ENCODE results near the gene RFX3. TPM values are rescaled to one million over a fixed set of nuclear protein-coding genes. Genes with fewer than 3 reads are reported as not detected.

Gene RFX3
- total RNA-seq, 2 donors from 2014 or later, result 27.5 to 28.2 TPM

- no peak for TF ChIP-seq CTCF (conservative IDR thresholded peaks at IDR 0.05)
- Mint-ChIP-seq H3K27me3 (ENCODE audit: insufficient read depth) (no peaks in the 10 kb centered on the region), H3K36me3 (ENCODE audit: low read depth) (peaks cover 3% of the 10 kb centered on the region), H3K9me3 (peaks cover 2% of the 10 kb centered on the region), H3K4me1 (no peaks in the 10 kb centered on the region), H3K27ac (no peak overlapping the region), H3K4me3 (no peak overlapping the region)
- Histone ChIP-seq H3K9me3 (ENCODE audit: control insufficient read depth, low read length) (no peaks in the 10 kb centered on the region), H3K36me3 (ENCODE audit: control insufficient read depth, insufficient read depth, low read length) (no peaks in the 10 kb centered on the region), H3K9ac (ENCODE audit: extremely low read depth, low read length, poor library complexity, severe bottlenecking) (no peak overlapping the region), H3K27ac (ENCODE audit: low read depth, low read length) (no peak overlapping the region), H3K27me3 (ENCODE audit: control insufficient read depth, insufficient read depth, low read length, poor library complexity, severe bottlenecking) (no peaks in the 10 kb centered on the region), H3K4me1 (ENCODE audit: control insufficient read depth, insufficient read depth, low read length) (no peaks in the 10 kb centered on the region), H3K4me3 (ENCODE audit: low read length) (no peak overlapping the region)
- no peak for DNase-seq
Measured at GRCh38 chr9:3343671-3344070, 182.1 kb downstream of the RFX3 start.

GRCh38 chr9:3342159-3342777 lies 183.5 kb downstream of the RFX3 start:
- H3K27me3 ChIP-seq (ENCODE audit: control insufficient read depth, insufficient read depth, low read length, poor library complexity, severe bottlenecking), result no peaks in the 10 kb centered on the region
- Mint-ChIP-seq H3K36me3 (ENCODE audit: low read depth) (peaks cover 3% of the 10 kb centered on the region), H3K27ac (no peak overlapping the region), H3K4me3 (no peak overlapping the region), H3K4me1 (no peaks in the 10 kb centered on the region), H3K9me3 (peaks cover 2% of the 10 kb centered on the region), H3K27me3 (ENCODE audit: insufficient read depth) (no peaks in the 10 kb centered on the region)
- no peak for TF ChIP-seq CTCF (conservative IDR thresholded peaks at IDR 0.05)
- DNase-seq, result no peak
- no peaks in the 10 kb centered on the region for H3K4me1 ChIP-seq (ENCODE audit: control insufficient read depth, insufficient read depth, low read length)
- WGBS, 2 experiments (ENCODE audit: insufficient coverage in 1 of 2, insufficient read length in 1 of 2), result no CpG with 5 or more reads among the region's 2 CpGs
- H3K27ac ChIP-seq (ENCODE audit: low read depth, low read length), result no peak overlapping the region
- no peak overlapping the region for H3K4me3 ChIP-seq (ENCODE audit: low read length)
- no peak overlapping the region for H3K9ac ChIP-seq (ENCODE audit: extremely low read depth, low read length, poor library complexity, severe bottlenecking)
- H3K36me3 ChIP-seq (ENCODE audit: control insufficient read depth, insufficient read depth, low read length), result no peaks in the 10 kb centered on the region
- H3K9me3 ChIP-seq (ENCODE audit: control insufficient read depth, low read length), result no peaks in the 10 kb centered on the region

- no peak overlapping the region for H3K9ac ChIP-seq (ENCODE audit: extremely low read depth, low read length, poor library complexity, severe bottlenecking)
- no peak overlapping the region for H3K4me3 ChIP-seq (ENCODE audit: low read length)
- no peaks in the 10 kb centered on the region for H3K27me3 ChIP-seq (ENCODE audit: control insufficient read depth, insufficient read depth, low read length, poor library complexity, severe bottlenecking)
- no peaks in the 10 kb centered on the region for H3K27me3 Mint-ChIP-seq (ENCODE audit: insufficient read depth)
- no peak overlapping the region for H3K4me3 Mint-ChIP-seq
- H3K4me1 ChIP-seq (ENCODE audit: control insufficient read depth, insufficient read depth, low read length), result no peaks in the 10 kb centered on the region
- H3K9me3 Mint-ChIP-seq, result peaks cover 2% of the 10 kb centered on the region
- H3K36me3 Mint-ChIP-seq (ENCODE audit: low read depth), result peaks cover 3% of the 10 kb centered on the region
- no peaks in the 10 kb centered on the region for H3K4me1 Mint-ChIP-seq
- WGBS, 2 experiments (ENCODE audit: insufficient coverage in 1 of 2, insufficient read length in 1 of 2), result 85 to 92% methylated on average over 3 of the region's 3 CpGs
- no peaks in the 10 kb centered on the region for H3K9me3 ChIP-seq (ENCODE audit: control insufficient read depth, low read length)
- no peak for DNase-seq
- H3K36me3 ChIP-seq (ENCODE audit: control insufficient read depth, insufficient read depth, low read length), result no peaks in the 10 kb centered on the region
- H3K27ac Mint-ChIP-seq, result no peak overlapping the region
- no peak overlapping the region for H3K27ac ChIP-seq (ENCODE audit: low read depth, low read length)
- TF ChIP-seq CTCF (conservative IDR thresholded peaks at IDR 0.05), result no peak
Measured at GRCh38 chr9:3337515-3338225, 188.1 kb downstream of the RFX3 start.
